GM21526 (cell line): ENCODE data around the gene GNG3.
"Not testable (repeated sequence)": the region's sequence is repeated elsewhere in the genome, so short reads cannot be mapped to it uniquely, and the experiment has no call there.

ENCODE experiments used
- ATAC-seq: cut with Tn5 transposase; IDR thresholded peaks from one replicate; pipeline ENCODE4 v1.9.1; 2021; ENCODE audit warnings: moderate library complexity; ENCODE audit not compliant: unreplicated experiment, low FRiP score

Gene GNG3

GRCh38 chr11:62716206-62716605 is 8.7 kb downstream of the GNG3 start:
- ATAC-seq, result no peak

GRCh38 chr11:62716816-62717215 is 9.3 kb downstream of the GNG3 start:
- ATAC-seq, result no peak

GRCh38 chr11:62719302-62719978 is 12.0 kb downstream of the GNG3 start:
- ATAC-seq, result no peak

- no peak for ATAC-seq
Observed at GRCh38 chr11:62721994-62722393, 14.5 kb downstream of the GNG3 start.

GRCh38 chr11:62724171-62724570 is 16.7 kb downstream of the GNG3 start:
- ATAC-seq, result no peak

GRCh38 chr11:62725646-62726045 is 18.2 kb downstream of the GNG3 start:
- ATAC-seq, result no peak

GRCh38 chr11:62726156-62726914 is 18.9 kb downstream of the GNG3 start:
- peak; percentile 1 for ATAC-seq

GRCh38 chr11:62726915-62727164 is 19.4 kb downstream of the GNG3 start:
- peak; percentile 0 for ATAC-seq

GRCh38 chr11:62727165-62727871 is 19.8 kb downstream of the GNG3 start, which contains the start of gene HNRNPUL2:
Gene HNRNPUL2, minus strand, starts transcription at chr11:62727457. Its CDS starts 301 bp downstream, at chr11:62727156.
- ATAC-seq, result peak; percentile 58

GRCh38 chr11:62727872-62728170 is 20.3 kb downstream of the GNG3 start:
- peak; percentile 48 for ATAC-seq

GRCh38 chr11:62728171-62728988 is 20.9 kb downstream of the GNG3 start, which contains the start of gene TTC9C:
Gene TTC9C, plus strand, starts transcription at chr11:62728486. Its CDS starts 363 bp downstream, at chr11:62728849.
- peak; percentile 15 for ATAC-seq

- ATAC-seq, result not testable (repeated sequence)
Observed at GRCh38 chr11:62730076-62730475, 22.6 kb downstream of the GNG3 start.

- ATAC-seq, result no peak
Observed at GRCh38 chr11:62732830-62733229, 25.4 kb downstream of the GNG3 start.

- ATAC-seq, result no peak
Observed at GRCh38 chr11:62737196-62737595, 29.7 kb downstream of the GNG3 start.

- ATAC-seq, result no peak
Observed at GRCh38 chr11:62747475-62748160, 40.1 kb downstream of the GNG3 start.

- not testable (repeated sequence) for ATAC-seq
Observed at GRCh38 chr11:62749931-62750330, 42.5 kb downstream of the GNG3 start.

GRCh38 chr11:62752177-62752785 is 44.8 kb downstream of the GNG3 start:
- no peak for ATAC-seq

- peak; percentile 6 for ATAC-seq
Observed at GRCh38 chr11:62752994-62753735, 45.7 kb downstream of the GNG3 start.
